ENCODE results near the gene FOLR2. TPM values are rescaled to one million over a fixed set of nuclear protein-coding genes. Genes with fewer than 3 reads are reported as not detected.

The FOLR2 gene
- total RNA-seq, 1 experiment from 2014 or later = not detected

DNA sequence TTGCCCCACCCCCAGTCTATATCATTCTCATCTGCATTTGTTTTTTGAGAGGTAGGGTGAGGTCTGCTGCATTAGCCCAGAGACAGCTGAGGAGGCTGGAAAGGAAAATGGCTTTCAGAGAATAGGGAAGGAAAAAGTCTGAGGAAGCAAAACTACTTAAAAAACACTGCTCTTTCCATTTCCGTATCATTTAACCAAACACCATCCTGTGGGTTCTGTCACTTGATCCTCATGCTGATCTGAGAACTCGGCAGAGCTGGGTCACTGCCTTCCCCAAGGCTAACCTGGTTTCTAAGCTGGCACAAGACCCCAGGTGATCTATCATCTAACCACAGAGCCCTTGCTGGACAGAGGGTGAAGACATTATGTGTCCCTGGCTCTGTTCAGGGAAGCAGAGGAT lies 1.2 kb downstream of the FOLR2 start:
- no TSS peak for BruUV-seq (replicated peaks)
- peaks cover 7% of the 10 kb centered on the region; the same call in 1 of the 2 replicates for H3K27me3 ChIP-seq (ENCODE audit: control insufficient read depth, insufficient read depth, low read length)
- intact Hi-C loops (cut with micrococcal nuclease; ENCODE audit: unreplicated experiment) (no loop called here), in situ Hi-C loops (cut with HindIII; ENCODE audit: low pct_unique_long_range_greater_than_20kb, low sequenced_read_pairs) (no loop called here)
- TF ChIP-seq SIN3A (IDR thresholded peaks at IDR 0.05; ENCODE audit: borderline replicate concordance, insufficient read depth, low read depth, low read length) = no peak
- TF ChIP-seq, protein P1, sequence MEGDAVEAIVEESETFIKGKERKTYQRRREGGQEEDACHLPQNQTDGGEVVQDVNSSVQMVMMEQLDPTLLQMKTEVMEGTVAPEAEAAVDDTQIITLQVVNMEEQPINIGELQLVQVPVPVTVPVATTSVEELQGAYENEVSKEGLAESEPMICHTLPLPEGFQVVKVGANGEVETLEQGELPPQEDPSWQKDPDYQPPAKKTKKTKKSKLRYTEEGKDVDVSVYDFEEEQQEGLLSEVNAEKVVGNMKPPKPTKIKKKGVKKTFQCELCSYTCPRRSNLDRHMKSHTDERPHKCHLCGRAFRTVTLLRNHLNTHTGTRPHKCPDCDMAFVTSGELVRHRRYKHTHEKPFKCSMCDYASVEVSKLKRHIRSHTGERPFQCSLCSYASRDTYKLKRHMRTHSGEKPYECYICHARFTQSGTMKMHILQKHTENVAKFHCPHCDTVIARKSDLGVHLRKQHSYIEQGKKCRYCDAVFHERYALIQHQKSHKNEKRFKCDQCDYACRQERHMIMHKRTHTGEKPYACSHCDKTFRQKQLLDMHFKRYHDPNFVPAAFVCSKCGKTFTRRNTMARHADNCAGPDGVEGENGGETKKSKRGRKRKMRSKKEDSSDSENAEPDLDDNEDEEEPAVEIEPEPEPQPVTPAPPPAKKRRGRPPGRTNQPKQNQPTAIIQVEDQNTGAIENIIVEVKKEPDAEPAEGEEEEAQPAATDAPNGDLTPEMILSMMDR (IDR thresholded peaks at IDR 0.05) = no peak
- no peak for TF ChIP-seq POLR2AphosphoS5 (IDR thresholded peaks at IDR 0.05; ENCODE audit: low read depth, low read length)
- DNase-seq (ENCODE audit: low read depth, low spot score) = no peak
- CTCF ChIA-PET = no interaction called here
- POLR2A ChIA-PET = no interaction called here
- no peaks in the 10 kb centered on the region for H3K36me3 ChIP-seq (ENCODE audit: control insufficient read depth, insufficient read depth, low read length)
- no peak overlapping the region for H3K4me3 ChIP-seq (ENCODE audit: low read depth in 2 of 2, low read length in 2 of 2)
- no peaks in the 10 kb centered on the region for H3K9me3 ChIP-seq (ENCODE audit: control insufficient read depth, insufficient read depth, low read depth, low read length)
- no peak overlapping the region for H3K27ac ChIP-seq (ENCODE audit: low read length)
- ATAC-seq = no peak
- H3K4me1 ChIP-seq (ENCODE audit: control insufficient read depth, insufficient read depth, low read length) = peaks cover 11% of the 10 kb centered on the region

DNA sequence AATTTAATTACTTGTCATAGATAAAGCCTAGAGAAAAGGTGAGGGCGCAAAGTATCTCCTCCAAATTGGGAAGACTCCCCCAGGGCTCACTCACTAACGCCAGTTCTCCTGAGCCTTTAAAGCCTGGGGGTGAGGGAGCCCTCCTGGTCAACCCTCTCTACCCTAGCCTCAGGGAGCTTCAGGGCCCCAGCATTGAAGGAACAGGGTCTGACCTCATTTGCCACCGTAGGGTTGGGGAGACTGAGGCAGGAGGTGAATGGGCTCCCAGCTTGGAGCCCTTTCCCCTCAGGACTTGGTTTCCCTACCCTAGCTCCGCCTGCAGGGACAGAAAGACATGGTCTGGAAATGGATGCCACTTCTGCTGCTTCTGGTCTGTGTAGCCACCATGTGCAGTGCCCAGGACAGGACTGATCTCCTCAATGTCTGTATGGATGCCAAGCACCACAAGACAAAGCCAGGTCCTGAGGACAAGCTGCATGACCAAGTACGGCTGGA lies 1.7 kb downstream of the FOLR2 start:
- Histone ChIP-seq H3K27me3 (ENCODE audit: control insufficient read depth, insufficient read depth, low read length) (peaks cover 3% of the 10 kb centered on the region; the same call in 1 of the 2 replicates), H3K4me1 (ENCODE audit: control insufficient read depth, insufficient read depth, low read length) (peaks cover 11% of the 10 kb centered on the region), H3K36me3 (ENCODE audit: control insufficient read depth, insufficient read depth, low read length) (no peaks in the 10 kb centered on the region), H3K4me3 (ENCODE audit: low read depth in 2 of 2, low read length in 2 of 2) (no peak overlapping the region), H3K27ac (ENCODE audit: low read length) (no peak overlapping the region), H3K9me3 (ENCODE audit: control insufficient read depth, insufficient read depth, low read depth, low read length) (no peaks in the 10 kb centered on the region)
- BruUV-seq (replicated peaks) = no TSS peak
- in situ Hi-C loops (cut with HindIII; ENCODE audit: low pct_unique_long_range_greater_than_20kb, low sequenced_read_pairs) = no loop called here
- no peak for TF ChIP-seq SIN3A (IDR thresholded peaks at IDR 0.05; ENCODE audit: borderline replicate concordance, insufficient read depth, low read depth, low read length)
- ATAC-seq (no peak), DNase-seq (ENCODE audit: low read depth, low spot score) (no peak)
- ChIA-PET CTCF (no interaction called here), POLR2A (no interaction called here)
- intact Hi-C loops (cut with micrococcal nuclease; ENCODE audit: unreplicated experiment) = no loop called here

DNA sequence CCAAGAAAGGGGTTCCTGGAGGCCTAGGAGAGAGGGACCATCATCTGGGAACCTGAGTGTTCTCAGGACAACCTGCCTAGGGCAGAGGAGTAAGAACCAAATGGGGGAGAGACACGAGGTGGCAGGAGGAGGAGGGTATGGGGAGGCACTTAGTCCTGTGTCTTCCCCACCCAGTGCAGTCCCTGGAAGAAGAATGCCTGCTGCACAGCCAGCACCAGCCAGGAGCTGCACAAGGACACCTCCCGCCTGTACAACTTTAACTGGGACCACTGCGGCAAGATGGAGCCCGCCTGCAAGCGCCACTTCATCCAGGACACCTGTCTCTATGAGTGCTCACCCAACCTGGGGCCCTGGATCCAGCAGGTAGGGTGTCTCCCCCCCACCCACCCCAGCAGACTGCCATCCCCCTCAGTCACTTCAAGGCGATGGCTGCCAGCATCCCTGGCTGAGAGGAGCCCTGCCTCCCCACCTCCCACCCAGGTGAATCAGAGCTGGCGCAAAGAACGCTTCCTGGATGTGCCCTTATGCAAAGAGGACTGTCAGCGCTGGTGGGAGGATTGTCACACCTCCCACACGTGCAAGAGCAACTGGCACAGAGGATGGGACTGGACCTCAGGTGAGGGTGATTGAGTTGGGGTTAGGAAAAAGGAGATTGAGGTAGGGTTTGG lies 4.2 kb downstream of the FOLR2 start:
- DNase-seq (ENCODE audit: low read depth, low spot score) (no peak), ATAC-seq (no peak)
- Histone ChIP-seq H3K27me3 (ENCODE audit: control insufficient read depth, insufficient read depth, low read length) (no peaks in the 10 kb centered on the region), H3K4me1 (ENCODE audit: control insufficient read depth, insufficient read depth, low read length) (peaks cover 11% of the 10 kb centered on the region), H3K4me3 (ENCODE audit: low read depth in 2 of 2, low read length in 2 of 2) (no peak overlapping the region), H3K27ac (ENCODE audit: low read length) (no peak overlapping the region), H3K36me3 (ENCODE audit: control insufficient read depth, insufficient read depth, low read length) (no peaks in the 10 kb centered on the region), H3K9me3 (ENCODE audit: control insufficient read depth, insufficient read depth, low read depth, low read length) (no peaks in the 10 kb centered on the region)
- in situ Hi-C loops (cut with HindIII; ENCODE audit: low pct_unique_long_range_greater_than_20kb, low sequenced_read_pairs) (no loop called here), intact Hi-C loops (cut with micrococcal nuclease; ENCODE audit: unreplicated experiment) (no loop called here)
- POLR2A ChIA-PET = no interaction called here
- no TSS peak for BruUV-seq (replicated peaks)
- TF ChIP-seq POLR2AphosphoS5 (IDR thresholded peaks at IDR 0.05; ENCODE audit: low read depth, low read length) (no peak), SIN3A (IDR thresholded peaks at IDR 0.05; ENCODE audit: borderline replicate concordance, insufficient read depth, low read depth, low read length) (no peak), TCF7L2 (IDR thresholded peaks at IDR 0.05; ENCODE audit: low read depth, low read length) (no peak)
- TF ChIP-seq, protein P2, sequence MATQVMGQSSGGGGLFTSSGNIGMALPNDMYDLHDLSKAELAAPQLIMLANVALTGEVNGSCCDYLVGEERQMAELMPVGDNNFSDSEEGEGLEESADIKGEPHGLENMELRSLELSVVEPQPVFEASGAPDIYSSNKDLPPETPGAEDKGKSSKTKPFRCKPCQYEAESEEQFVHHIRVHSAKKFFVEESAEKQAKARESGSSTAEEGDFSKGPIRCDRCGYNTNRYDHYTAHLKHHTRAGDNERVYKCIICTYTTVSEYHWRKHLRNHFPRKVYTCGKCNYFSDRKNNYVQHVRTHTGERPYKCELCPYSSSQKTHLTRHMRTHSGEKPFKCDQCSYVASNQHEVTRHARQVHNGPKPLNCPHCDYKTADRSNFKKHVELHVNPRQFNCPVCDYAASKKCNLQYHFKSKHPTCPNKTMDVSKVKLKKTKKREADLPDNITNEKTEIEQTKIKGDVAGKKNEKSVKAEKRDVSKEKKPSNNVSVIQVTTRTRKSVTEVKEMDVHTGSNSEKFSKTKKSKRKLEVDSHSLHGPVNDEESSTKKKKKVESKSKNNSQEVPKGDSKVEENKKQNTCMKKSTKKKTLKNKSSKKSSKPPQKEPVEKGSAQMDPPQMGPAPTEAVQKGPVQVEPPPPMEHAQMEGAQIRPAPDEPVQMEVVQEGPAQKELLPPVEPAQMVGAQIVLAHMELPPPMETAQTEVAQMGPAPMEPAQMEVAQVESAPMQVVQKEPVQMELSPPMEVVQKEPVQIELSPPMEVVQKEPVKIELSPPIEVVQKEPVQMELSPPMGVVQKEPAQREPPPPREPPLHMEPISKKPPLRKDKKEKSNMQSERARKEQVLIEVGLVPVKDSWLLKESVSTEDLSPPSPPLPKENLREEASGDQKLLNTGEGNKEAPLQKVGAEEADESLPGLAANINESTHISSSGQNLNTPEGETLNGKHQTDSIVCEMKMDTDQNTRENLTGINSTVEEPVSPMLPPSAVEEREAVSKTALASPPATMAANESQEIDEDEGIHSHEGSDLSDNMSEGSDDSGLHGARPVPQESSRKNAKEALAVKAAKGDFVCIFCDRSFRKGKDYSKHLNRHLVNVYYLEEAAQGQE (IDR thresholded peaks at IDR 0.05; ENCODE audit: insufficient read depth in 1 of 2, low read depth in 2 of 2, low read length in 1 of 2) = no peak
- TF ChIP-seq, protein P1 (IDR thresholded peaks at IDR 0.05) = no peak
- CTCF ChIA-PET = no interaction called here

Measured in Panc1 (cell line).